ENCODE results near the gene NFIB.

Gene NFIB

DNA sequence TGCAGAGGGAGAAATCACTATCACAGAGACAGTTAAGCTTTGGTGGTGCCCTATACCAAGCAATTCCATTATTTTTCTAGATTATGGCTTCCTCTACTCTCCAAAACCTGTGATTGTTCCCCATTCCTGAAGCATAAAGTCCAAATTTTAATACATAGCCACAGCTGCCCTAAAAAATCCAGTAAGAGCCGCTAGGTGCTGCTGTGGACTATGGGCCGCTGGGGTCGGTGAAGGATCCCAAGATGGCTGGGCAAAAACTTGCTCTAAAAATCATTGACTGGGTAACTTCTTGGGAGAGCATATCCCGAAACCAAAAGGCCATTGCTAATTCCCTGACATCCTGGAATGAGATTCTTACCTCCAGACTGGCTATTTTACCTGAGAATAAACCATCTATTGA lies 245.3 kb downstream of the NFIB start:
- no peak for DNase-seq (ENCODE audit: low spot score)

DNA sequence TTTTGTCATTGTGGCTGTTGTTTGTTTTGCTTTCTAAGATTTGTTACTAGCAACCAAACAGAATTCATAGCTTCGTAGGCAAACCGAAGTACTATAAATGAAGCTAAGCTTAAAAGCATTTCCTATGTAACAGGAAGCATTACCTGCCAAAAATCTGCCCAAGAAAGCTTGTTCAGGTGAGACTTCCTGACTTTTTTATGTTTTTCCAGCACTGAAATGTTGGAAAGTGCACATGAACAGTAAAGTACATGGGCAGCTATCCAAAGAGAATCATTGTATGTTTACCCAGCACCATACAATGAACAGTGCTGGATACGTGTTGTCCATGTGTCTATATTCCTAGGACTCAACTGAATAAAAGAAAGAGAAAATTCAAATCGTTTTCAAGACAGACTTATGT lies 247.1 kb downstream of the NFIB start:
- DNase-seq (ENCODE audit: low spot score): no peak

- no peak for DNase-seq (ENCODE audit: low spot score)
Observed at GRCh38 chr9:14066032-14066431, 247.9 kb downstream of the NFIB start.

DNA sequence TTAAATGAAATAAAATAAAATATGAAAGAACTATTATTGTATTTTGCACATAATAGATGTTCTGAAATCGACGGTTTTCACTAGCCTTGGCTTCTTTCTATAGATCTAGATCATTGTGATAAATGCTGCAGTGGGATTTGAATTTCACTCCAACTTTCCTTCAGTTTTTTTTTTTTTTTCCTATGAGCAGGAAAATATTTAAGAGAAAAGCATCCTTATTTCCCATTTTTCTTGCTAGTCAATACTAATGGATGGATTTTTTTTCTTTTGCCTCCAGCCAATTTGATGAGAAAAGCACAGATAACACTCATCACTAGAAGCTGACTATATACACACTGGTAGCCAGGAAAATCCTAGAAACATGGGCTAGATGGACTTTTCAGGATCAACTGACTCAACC lies 249.0 kb downstream of the NFIB start:
- no peak for DNase-seq (ENCODE audit: low spot score)

DNA sequence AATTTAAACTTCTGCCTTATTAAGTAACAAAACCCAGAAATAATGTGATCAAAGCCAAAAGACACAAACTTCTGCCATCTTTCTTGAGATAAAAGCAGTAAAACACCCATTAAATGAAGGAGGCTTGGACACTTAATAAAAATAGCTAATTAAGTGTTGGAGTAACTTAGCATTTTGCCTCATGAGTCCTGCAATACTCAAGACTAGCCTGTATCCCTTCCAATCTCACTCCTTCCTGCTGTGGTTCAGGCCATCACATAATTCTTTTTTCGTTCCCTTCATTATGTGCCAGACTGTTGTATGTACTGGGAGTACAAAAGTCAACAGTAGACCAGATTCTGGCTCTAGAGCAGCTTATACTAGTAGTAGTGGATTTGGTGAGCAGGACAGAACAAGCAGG lies 250.2 kb downstream of the NFIB start:
- no peak for DNase-seq (ENCODE audit: low spot score)

DNA sequence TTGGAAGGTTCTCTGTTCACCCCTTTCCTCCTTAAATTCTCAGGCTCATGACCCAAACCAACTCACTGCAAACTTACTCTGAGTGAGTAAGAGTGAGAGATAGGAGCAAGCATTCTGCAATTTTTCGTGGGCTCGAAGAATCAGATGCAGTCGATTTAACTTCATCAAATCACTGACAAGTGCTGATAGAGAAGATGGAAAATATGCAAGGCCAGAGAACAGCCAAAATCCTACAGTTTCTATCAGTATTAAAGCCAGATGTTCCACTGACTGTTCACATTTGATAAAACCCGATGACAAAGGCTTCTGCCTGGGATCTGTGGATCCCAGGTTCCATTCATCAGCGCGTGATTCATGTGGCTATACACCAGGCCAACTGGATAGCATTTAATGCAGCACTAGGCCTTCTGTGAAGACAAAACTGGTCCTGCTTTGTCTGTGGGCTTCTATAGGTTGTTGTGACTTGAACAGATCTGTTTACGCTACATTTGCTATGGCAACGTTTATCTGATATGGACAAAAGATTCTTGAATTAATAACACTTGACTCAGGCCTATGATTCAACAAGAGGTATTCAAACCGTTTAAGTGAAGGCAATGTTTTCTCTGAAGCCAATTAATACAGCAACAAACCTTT lies 251.2 kb downstream of the NFIB start:
- DNase-seq (ENCODE audit: low spot score): no peak

DNA sequence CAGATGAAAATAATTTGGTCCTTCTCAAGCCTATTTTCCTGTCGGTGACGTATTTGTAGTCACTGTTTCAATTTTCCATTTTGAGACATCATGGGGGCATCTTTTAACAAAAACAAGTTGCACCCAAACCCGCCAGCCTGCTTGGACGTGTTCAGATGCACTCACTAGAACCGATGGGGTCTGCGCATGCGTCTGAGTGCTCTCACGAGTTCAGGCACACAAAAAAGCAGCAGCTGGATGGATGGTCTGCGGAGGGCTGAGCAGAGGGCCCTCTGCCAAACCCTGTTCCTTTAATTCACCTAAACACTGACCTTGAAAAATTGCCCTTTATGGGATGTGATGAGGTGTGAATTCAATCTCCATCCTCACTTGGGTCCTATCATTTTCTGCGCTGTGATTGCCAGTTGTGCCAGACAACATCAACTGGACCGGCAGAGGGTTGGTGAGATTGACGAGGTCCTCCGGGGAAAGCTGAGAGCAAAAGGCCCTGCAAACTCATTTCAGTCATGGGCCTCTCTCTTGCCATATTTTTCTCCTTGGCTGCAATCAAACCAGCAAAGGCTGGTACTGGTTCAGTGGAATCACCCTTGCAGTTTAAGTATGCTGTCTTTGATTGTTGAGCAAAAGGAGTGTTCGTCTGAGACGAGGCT lies 251.9 kb downstream of the NFIB start:
- no peak for DNase-seq (ENCODE audit: low spot score)

- DNase-seq (ENCODE audit: low spot score): no peak
Observed at GRCh38 chr9:14058325-14058688, 255.6 kb downstream of the NFIB start.

DNA sequence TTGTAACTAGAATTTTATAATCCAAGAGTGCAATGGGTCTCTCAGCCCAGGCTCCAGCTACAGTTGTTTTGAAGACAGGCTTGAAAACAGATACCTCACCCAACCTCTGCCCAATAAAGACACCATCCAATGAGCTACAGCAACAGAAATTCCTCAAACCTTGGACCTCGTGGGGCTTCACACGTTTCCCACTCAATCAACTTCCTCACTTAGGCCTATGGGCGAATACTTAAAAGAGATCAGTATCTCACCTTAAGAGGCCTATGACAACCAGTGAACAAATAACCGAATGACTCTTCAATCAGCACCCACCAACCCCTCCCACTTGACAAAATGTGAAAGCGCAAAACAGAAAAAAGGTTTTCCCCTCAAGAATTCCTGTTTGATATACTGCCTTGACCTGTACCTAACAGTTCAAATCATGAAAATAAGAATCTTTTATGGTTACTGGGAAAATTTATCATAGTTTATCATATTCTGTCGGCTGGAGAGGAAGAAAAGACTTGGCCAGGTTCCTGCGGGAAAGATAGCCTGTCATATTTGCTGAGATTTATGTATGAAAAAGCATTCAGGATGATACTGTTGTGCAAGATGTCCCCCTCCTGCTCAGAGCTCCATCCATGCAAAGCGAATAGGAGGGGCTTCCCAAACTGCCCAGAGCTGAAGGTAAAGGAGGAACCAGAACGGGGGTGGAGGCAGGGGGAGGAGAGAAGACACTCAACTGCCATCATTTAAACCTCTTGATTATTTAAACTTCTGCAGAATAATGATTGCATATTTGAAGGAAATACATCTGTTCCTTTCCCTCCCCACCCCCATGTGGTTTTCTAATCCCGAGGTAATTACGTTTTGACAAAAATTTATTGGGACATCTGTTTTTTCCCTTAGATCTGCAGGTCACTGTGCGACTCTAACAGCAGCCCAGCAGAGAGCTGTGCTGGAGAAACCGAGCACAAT lies 256.3 kb downstream of the NFIB start:
- DNase-seq (ENCODE audit: low spot score): no peak

GRCh38 chr9:14056316-14056861 lies 257.6 kb downstream of the NFIB start:
- DNase-seq (ENCODE audit: low spot score): no peak

- no peak for DNase-seq (ENCODE audit: low spot score)
Observed at GRCh38 chr9:14054096-14054495, 259.8 kb downstream of the NFIB start.

GRCh38 chr9:14052359-14052758 lies 261.6 kb downstream of the NFIB start:
- no peak for DNase-seq (ENCODE audit: low spot score)

GRCh38 chr9:14051419-14051818 lies 262.5 kb downstream of the NFIB start:
- DNase-seq (ENCODE audit: low spot score): no peak

- DNase-seq (ENCODE audit: low spot score): no peak
Observed at GRCh38 chr9:14043483-14043882, 270.5 kb downstream of the NFIB start.

DNA sequence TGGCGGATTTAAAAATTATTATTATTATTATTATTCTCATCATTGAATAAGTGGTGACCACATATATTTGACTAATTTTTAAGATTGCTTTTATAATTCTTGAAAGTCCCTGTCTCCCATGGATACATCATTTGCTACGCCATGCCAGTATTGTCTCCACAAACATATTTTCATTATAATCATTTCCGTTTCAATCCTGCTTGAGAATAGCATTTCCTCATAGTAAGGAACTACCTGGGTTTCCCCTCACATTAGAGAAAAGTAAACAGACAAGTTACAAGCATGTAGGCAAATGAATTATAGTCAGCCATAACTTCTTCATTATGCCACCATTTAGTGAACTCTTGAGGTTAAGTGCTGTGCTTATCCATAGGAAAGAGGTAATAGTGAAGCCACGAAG lies 276.6 kb downstream of the NFIB start:
- DNase-seq (ENCODE audit: low spot score): no peak

DNA sequence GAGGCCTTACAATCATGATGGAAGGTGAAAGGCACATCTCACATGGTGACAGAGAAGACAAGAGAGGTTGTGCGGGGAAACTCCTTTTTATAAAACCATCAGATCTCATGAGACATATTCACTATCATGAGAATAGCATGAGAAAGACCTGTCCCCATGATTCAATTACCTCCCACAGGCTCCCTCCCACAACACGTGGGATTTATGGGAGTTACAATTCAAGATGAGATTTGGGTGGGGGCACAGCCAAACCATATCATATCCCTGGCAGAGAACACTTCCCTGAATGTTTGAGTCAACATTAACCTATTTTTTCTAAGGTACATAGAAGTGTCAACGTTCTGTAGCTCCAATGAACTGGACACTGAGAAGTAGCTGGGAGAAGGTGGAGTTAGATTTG lies 280.9 kb downstream of the NFIB start:
- no peak for DNase-seq (ENCODE audit: low spot score)
